IPS DF 19.7 (cell line): ENCODE data around the gene TENM3.

Source experiments
- DNase-seq: peaks from one replicate; pipeline ENCODE4 v3.0.0-alpha.2; 2013; ENCODE audit warnings: low read depth, low spot score

The TENM3 gene

GRCh38 chr4:182254026-182254780 lies 11.0 kb downstream of the TENM3 start:
- no peak for DNase-seq

GRCh38 chr4:182255441-182256190 lies 12.4 kb downstream of the TENM3 start:
- DNase-seq = no peak

DNA sequence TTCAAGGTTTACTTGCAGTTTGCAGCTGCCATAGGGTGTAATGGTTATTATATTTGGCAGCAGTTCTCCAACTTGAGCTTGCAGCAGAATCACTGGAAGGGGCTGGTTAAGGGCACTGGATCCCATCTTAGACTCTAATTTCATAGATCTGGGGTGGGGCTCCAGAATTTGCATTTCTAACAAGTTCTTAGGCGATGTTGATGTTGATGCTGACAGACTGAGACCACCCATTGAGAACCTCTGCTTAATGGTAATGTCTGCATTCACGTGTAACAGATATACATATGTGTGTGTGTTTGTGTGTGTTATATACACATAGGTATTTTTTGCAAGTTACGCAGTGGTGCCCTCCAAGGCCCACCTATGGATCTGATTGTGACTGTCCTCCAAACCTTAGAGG lies 13.8 kb downstream of the TENM3 start:
- DNase-seq = no peak

GRCh38 chr4:182257503-182257902 lies 14.3 kb downstream of the TENM3 start:
- no peak for DNase-seq

GRCh38 chr4:182258441-182259000 lies 15.3 kb downstream of the TENM3 start:
- DNase-seq = no peak

- no peak for DNase-seq
These were observed 18.5 kb downstream of the TENM3 start for GRCh38 chr4:182261651-182262223.

DNA sequence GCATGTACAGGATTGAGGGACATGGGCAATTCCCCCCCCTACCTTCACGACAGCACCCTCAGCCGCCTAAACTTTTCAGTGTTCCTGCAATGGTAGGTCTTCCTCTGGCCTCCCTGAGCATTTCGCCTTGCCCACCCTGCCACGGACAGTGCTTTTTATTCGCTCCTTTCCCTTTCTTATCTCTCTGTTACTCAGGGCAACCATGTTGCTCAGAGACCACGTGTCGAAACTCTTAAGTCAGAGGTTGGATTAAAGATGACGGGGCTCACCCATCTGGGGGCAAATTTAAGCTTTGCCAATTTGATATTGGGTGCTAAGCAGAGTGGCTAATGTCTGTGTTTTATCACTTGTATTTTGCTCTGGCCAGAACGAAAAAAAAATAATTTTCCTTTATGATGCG lies 20.4 kb downstream of the TENM3 start:
- DNase-seq = no peak

GRCh38 chr4:182264139-182264752 lies 21.0 kb downstream of the TENM3 start:
- DNase-seq = no peak

DNA sequence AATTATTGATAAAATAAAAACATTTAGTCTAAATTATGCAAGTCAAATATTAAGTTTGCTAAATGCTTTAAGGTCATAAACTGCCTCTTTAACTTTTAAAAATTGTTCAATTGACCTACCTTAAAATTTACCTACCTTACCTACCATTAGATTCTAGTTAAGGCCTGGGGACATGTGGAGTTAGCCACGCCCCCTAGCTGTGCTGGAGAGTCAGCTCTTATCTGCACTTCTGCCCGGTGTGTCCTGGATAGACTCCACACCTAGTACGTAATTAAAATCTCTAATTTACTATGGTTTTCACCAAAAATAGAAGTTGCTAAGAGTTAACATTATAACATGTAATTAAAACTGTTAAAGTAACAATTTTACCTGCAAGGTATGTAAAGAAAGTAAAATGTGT lies 22.7 kb downstream of the TENM3 start:
- no peak for DNase-seq

DNA sequence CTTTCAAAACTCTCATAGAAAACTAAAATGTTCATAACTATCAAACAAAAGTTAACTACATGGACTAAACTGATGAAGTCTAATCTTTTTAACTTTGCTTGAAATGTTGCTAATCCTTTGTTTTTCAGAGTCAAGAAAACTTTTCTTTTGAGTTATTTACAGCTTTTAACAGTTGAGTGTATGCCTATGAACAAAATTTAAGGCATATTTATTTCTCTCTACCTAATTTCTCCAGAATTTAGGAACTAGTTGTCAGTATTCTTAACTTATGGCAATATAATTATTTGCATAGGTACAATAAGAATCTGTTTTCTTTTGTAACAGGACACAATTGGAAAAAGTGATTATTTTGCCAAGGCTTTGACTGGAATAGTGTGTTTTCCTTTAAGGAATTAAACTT lies 23.8 kb downstream of the TENM3 start:
- DNase-seq = no peak

DNA sequence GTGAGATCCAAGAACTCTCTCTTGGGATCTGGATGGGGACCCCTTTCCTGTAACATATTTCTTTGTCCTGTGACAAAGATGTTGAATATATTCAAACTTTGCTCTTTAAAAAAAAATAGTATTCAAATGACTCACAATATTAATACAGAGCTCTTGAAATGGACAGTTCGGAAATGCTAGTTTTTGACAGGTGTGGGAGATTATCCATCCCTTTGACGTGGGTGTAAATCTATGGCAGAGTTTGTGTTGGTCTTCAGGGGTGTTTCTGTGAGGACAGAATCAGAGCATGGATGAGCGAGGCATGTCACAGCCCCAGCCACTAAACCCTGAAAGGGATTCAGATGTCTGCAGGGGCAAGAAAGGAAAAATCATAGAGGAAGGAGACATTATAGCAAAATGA lies 25.8 kb downstream of the TENM3 start:
- DNase-seq = no peak

- DNase-seq = no peak
These were observed 28.5 kb downstream of the TENM3 start for GRCh38 chr4:182271731-182272130.

GRCh38 chr4:182272151-182272550 lies 28.9 kb downstream of the TENM3 start:
- no peak for DNase-seq

- no peak for DNase-seq
These were observed 30.2 kb downstream of the TENM3 start for GRCh38 chr4:182273191-182273935.

DNA sequence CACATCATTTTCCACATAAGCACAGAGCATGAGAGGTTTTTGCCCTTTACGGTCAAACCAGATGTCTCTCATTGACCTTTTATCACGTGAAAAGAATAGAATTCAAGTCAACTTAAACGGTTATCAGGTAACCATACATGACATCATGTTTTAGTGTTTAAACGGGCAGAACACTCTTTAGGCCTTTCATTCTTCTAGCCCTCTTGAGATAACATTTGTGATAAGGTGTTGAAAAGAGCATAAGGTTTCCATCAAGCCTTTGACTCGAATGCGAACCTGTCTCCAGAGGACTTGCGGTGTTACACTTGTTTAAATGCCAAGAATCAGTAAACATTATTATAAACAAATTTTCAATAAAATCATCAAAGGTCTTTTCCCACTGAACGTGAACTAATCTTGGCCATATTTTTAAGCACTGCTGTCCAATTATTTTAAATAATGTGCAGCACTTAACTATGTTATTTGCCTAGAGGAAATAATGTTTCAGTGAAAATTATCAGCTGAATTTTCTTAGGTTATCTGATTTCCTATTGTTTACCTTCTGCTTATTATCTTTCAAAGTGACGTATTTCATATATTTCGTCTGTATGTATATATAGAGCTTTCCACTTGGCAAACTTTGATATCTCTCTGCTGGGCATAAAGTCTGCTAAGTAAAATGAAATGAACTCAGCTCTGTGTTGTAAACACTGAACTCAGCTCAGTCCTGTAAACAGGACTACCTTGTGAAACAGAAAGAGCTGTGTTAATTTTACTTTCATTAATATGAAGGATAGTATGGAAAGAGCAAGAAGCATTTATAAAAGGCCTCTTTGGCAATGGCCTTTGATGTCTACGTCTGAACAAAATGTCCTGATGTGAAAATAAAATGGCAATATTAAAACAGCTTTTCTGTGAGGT lies 33.3 kb downstream of the TENM3 start:
- DNase-seq = no peak

DNA sequence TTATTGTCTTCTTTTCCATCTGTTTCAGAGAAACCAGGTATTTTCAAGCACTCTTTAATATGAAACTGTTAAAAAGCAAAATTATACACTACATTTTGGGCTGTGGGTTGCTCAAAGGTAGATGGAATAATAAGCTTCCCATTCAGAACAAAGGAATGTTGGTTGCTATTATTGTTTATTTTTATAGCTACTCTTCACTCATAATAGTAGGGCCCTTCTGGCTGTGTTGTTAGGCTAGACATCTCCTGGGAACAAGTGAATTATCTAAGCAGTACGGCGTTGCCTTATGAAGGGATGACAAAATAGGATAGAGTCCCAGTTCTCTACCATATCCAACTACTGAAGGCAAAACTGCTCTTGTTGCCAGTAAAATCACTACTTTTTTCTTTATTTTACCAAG lies 34.2 kb downstream of the TENM3 start:
- no peak for DNase-seq

- DNase-seq = no peak
These were observed 35.5 kb downstream of the TENM3 start for GRCh38 chr4:182278729-182279128.

- no peak for DNase-seq
These were observed 37.4 kb downstream of the TENM3 start for GRCh38 chr4:182280436-182281111.

DNA sequence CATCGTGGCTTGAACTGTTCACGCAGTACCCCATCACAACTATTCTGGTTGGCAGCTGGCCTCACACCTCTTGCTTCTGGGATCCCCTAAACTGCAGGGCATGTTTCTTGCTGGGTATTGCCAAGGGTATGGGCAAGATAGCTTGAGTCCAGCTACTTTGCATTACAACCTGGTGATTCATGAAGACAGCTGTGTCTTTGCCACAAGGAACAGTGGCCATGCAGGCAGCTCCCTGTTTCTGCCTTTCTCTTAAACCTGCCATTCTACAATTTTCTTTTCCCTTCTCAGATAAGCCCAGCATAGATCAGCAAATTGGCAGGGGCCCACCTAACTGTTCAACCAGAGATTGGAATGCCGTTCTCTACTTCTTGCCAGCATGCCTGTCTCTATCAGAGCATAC lies 42.8 kb downstream of the TENM3 start:
- DNase-seq = no peak

DNA sequence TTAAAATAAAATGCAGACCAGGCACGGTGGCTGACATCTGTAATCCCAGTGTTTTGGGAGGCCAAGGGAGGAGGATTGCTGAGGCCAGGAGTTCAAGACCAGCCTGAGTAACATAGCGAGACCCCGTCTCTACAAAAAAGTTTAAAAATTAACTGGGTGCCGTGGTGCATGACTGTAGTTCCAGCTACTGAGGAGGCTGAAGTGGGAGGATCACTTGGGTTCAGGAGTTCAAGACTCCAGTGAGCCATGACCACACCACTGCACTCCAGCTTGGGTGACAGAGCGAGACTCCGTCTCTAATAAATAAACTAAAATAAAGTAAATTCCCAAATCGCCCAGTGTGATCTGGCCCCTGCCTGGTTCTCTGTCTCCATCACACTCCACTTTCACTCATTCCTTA lies 43.7 kb downstream of the TENM3 start:
- no peak for DNase-seq
